Stimulated activated CD8-positive, alpha-beta memory T cell treated with anti-CD3 and anti-CD28 coated beads, Interleukin-15, amount 100 ng/mL, for 4 hours (primary cell): ENCODE results near the gene ZNF417.
"Not testable (repeated sequence)": the region's sequence is repeated elsewhere in the genome, so short reads cannot be mapped to it uniquely, and the experiment has no call there.

ENCODE experiments used
- DNase-seq, 2 donors: peaks; one replicate each; pipeline ENCODE4 v3.0.0-alpha.2; 2020; ENCODE audit warnings: low read depth in 2 of 2

ZNF417 gene

GRCh38 chr19:57887195-57887941 is 29.0 kb downstream of the ZNF417 start:
- no peak for DNase-seq

GRCh38 chr19:57886046-57886445 is 30.3 kb downstream of the ZNF417 start:
- DNase-seq, result no peak

- DNase-seq, result not testable (repeated sequence)
Observed at GRCh38 chr19:57873883-57874799, 42.3 kb downstream of the ZNF417 start.

- no peak for DNase-seq
Observed at GRCh38 chr19:57872450-57872849, 43.9 kb downstream of the ZNF417 start.

- DNase-seq, result no peak
Observed at GRCh38 chr19:57870225-57870624, 46.2 kb downstream of the ZNF417 start.

GRCh38 chr19:57869655-57870054 is 46.7 kb downstream of the ZNF417 start:
- not testable (repeated sequence) for DNase-seq

- DNase-seq, result no peak
Observed at GRCh38 chr19:57867868-57868492, 48.4 kb downstream of the ZNF417 start.
